GM12891 (cell line): Measurements from ENCODE around the gene MAT1A.

ENCODE experiments used
- POLR2A ChIP-seq: IDR thresholded peaks from 2 replicates; pipeline ENCODE4 v1.6.1; 2011; ENCODE audit warnings: low read depth, low read length, control low read depth
- POLR2AphosphoS5 ChIP-seq: IDR thresholded peaks from 2 replicates; pipeline ENCODE4 v1.6.1; 2011; ENCODE audit warnings: low read depth, low read length, control low read depth
- SPI1 ChIP-seq: IDR thresholded peaks from 2 replicates; pipeline ENCODE4 v1.6.1; 2011; ENCODE audit warnings: low read depth, low read length, control low read depth
- TAF1 ChIP-seq: IDR thresholded peaks from 2 replicates; pipeline ENCODE4 v1.6.1; 2011; ENCODE audit warnings: low read depth, low read length, control low read depth

GRCh38 chr10:80268266-80268665, 21.2 kb downstream of the MAT1A start:
- TF ChIP-seq POLR2AphosphoS5 (no peak), POLR2A (no peak), SPI1 (no peak), TAF1 (no peak)
